ENCODE results near the gene PRRT2. TPM values are rescaled to one million over a fixed set of nuclear protein-coding genes. Genes with fewer than 3 reads are reported as not detected.
A peak's percentile ranks its signal among the peaks of the same experiment; 100 is the strongest.
"Not testable (repeated sequence)": the region's sequence is repeated elsewhere in the genome, so short reads cannot be mapped to it uniquely, and the experiment has no call there.

Gene PRRT2
- total RNA-seq = 1.8 and 2.0 TPM in 2 replicates

DNA sequence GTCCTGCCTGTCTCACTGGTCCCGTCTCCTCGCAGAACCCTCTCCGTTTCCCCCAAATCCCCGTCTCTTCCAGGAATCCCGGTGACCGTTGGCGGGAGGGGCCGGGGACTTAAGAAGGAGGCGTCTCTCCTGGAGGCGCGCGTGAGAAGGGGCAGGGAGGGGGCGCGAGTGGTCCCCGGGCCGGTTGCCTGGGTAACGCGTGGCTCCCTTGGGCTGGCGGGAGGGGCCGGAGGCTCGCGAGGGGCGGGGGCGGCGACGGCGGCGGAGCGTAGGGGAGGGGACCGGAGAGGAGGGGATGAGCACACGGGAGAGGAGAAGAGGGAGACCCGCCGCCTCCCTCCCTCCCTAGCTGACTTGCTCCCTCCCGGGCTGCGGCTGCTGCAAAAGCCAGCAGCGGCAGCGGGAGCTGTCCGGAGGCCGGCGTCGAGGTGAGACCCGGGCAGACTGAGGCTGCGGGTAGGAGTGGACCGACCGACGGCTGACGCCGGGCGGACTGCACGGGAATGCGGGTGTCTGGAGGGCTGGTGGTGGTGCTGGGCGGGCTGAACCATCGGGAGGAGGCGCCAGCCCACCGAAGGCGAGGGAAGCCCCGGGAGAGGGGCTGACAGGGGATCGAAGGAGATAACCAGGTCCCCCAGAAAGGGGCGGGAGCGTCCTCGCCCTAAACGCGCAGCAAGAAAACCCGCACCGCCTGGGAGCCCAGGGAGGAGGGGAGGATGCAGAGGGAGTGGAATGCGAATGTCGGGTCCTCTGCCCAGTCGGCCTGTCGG lies at the start of gene PRRT2:
Gene PRRT2, plus strand, starts transcription at position 298 of the 770 bp plus-strand sequence. CDS start 862 bp downstream, outside the sequence.
- no peaks in the 10 kb centered on the region for H3K9me3 Mint-ChIP-seq
- peaks cover 44% of the 10 kb centered on the region for H3K4me1 Mint-ChIP-seq (ENCODE audit: low read depth)
- no peak for DNase-seq (ENCODE audit: low spot score)
- H3K4me3 Mint-ChIP-seq (ENCODE audit: low read depth) = peak within 1 kb of the TSS; percentile 76
- H3K27ac Mint-ChIP-seq = peak within 1 kb of the TSS; percentile 61
- peaks cover 1% of the 10 kb centered on the region for H3K27me3 Mint-ChIP-seq (ENCODE audit: low read depth)
- intact Hi-C loops (cut with micrococcal nuclease) = no loop called here
- H3K36me3 Mint-ChIP-seq (ENCODE audit: low read depth) = peaks cover 43% of the 10 kb centered on the region

GRCh38 chr16:29763326-29763725 lies 48.7 kb upstream of the PRRT2 start:
- no peak for DNase-seq (ENCODE audit: low spot score)
- H3K4me3 Mint-ChIP-seq (ENCODE audit: low read depth) = no peak overlapping the region
- no peaks in the 10 kb centered on the region for H3K9me3 Mint-ChIP-seq
- H3K36me3 Mint-ChIP-seq (ENCODE audit: low read depth) = no peaks in the 10 kb centered on the region
- no peaks in the 10 kb centered on the region for H3K4me1 Mint-ChIP-seq (ENCODE audit: low read depth)
- peaks cover 2% of the 10 kb centered on the region for H3K27me3 Mint-ChIP-seq (ENCODE audit: low read depth)
- intact Hi-C loops (cut with micrococcal nuclease) = no loop called here
- H3K27ac Mint-ChIP-seq = no peak overlapping the region

DNA sequence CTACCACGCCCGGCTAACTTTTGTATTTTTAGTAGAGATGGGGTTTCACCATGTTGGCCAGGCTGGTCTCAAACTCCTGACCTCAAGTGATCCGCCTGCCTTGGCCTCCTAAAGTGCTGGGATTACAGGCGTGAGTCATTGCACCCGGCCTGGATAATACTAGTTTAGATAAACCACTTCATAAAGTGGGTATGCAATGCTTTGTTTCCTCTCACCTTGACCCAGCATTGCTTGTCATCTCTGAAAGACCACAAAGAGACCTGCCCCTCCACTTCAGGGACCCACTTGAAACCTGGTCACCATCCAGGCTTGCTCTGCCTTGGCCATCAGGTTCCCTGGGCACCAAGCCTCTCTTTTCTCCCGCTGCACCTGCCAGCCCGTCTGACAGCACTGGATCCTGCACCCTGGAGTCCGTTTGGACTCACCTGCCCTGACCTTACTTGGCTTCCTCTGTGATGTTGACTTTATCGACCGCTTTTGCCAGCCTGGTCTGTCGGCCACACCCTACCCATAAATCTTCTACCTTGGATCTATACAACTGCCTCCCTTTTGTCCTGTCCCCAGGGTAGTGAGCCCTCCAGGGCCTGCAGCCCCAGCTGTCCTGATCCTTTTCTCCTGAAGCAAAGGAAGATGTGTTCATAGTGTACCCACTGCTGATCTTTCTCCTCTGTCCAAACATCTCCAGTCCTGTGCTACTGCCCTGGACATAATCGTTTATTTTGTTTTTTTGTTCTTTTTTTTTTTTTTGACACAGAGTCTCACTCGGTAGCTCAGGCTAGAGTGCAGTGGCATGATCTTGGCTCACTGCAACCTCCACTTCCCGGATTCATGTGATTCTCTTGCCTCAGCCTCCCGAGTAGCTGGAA lies 46.6 kb upstream of the PRRT2 start:
- Mint-ChIP-seq H3K36me3 (ENCODE audit: low read depth) (no peaks in the 10 kb centered on the region), H3K27ac (no peak overlapping the region), H3K4me3 (ENCODE audit: low read depth) (no peak overlapping the region), H3K9me3 (no peaks in the 10 kb centered on the region), H3K4me1 (ENCODE audit: low read depth) (no peaks in the 10 kb centered on the region), H3K27me3 (ENCODE audit: low read depth) (peaks cover 2% of the 10 kb centered on the region)
- intact Hi-C loops (cut with micrococcal nuclease) = no loop called here
- no peak for DNase-seq (ENCODE audit: low spot score)

GRCh38 chr16:29766571-29766970 lies 45.4 kb upstream of the PRRT2 start:
- Mint-ChIP-seq H3K27ac (no peak overlapping the region), H3K4me1 (ENCODE audit: low read depth) (no peaks in the 10 kb centered on the region), H3K4me3 (ENCODE audit: low read depth) (no peak overlapping the region), H3K36me3 (ENCODE audit: low read depth) (no peaks in the 10 kb centered on the region), H3K9me3 (no peaks in the 10 kb centered on the region), H3K27me3 (ENCODE audit: low read depth) (peaks cover 2% of the 10 kb centered on the region)
- no peak for DNase-seq (ENCODE audit: low spot score)
- intact Hi-C loops (cut with micrococcal nuclease) = no loop called here

- H3K9me3 Mint-ChIP-seq = no peaks in the 10 kb centered on the region
- no peaks in the 10 kb centered on the region for H3K4me1 Mint-ChIP-seq (ENCODE audit: low read depth)
- intact Hi-C loops (cut with micrococcal nuclease) = no loop called here
- H3K4me3 Mint-ChIP-seq (ENCODE audit: low read depth) = no peak overlapping the region
- H3K27ac Mint-ChIP-seq = no peak overlapping the region
- no peak for DNase-seq (ENCODE audit: low spot score)
- peaks cover 2% of the 10 kb centered on the region for H3K27me3 Mint-ChIP-seq (ENCODE audit: low read depth)
- H3K36me3 Mint-ChIP-seq (ENCODE audit: low read depth) = no peaks in the 10 kb centered on the region
These were observed 44.9 kb upstream of the PRRT2 start for GRCh38 chr16:29767062-29767461.

- H3K4me3 Mint-ChIP-seq (ENCODE audit: low read depth) = no peak overlapping the region
- no peaks in the 10 kb centered on the region for H3K36me3 Mint-ChIP-seq (ENCODE audit: low read depth)
- H3K27ac Mint-ChIP-seq = no peak overlapping the region
- no peaks in the 10 kb centered on the region for H3K27me3 Mint-ChIP-seq (ENCODE audit: low read depth)
- H3K9me3 Mint-ChIP-seq = no peaks in the 10 kb centered on the region
- H3K4me1 Mint-ChIP-seq (ENCODE audit: low read depth) = no peaks in the 10 kb centered on the region
- DNase-seq (ENCODE audit: low spot score) = no peak
- intact Hi-C loops (cut with micrococcal nuclease) = no loop called here
These were observed 42.5 kb upstream of the PRRT2 start for GRCh38 chr16:29769507-29769906.

DNA sequence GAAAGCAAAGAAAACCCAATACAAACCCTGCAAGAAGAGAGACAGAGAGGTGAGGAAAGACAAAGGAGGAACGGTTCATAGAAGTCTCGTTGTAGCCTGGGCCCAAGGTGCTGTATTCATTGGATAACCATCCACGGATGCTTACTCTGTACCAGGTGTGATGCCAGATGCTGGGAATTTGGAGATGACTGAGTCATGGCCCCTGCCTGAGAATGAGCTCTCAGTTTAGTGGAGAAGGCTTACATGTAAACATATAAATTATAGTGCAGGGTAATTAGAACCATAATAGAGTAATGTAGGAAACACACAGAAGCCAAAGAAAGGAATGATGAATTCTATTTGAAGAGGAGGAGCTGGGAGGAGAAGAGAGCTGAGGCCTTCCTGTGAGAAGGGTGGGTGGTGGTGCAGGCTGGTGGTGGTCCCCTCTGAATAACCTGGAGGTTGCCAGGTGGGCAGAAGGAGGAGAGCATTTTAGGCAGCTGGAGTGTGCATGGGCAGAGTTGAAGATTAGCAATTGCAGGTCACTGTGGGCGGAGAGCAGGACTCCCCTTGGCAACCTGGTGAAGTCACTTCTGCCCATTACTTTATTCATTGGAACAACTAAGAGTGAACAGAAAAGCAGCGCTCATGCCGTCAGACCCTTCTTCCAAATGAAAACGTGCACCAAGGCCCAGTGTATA lies 41.6 kb upstream of the PRRT2 start:
- DNase-seq (ENCODE audit: low spot score) = no peak
- no peaks in the 10 kb centered on the region for H3K36me3 Mint-ChIP-seq (ENCODE audit: low read depth)
- H3K4me1 Mint-ChIP-seq (ENCODE audit: low read depth) = no peaks in the 10 kb centered on the region
- no peak overlapping the region for H3K27ac Mint-ChIP-seq
- no peaks in the 10 kb centered on the region for H3K9me3 Mint-ChIP-seq
- no peaks in the 10 kb centered on the region for H3K27me3 Mint-ChIP-seq (ENCODE audit: low read depth)
- intact Hi-C loops (cut with micrococcal nuclease) = no loop called here
- no peak overlapping the region for H3K4me3 Mint-ChIP-seq (ENCODE audit: low read depth)

GRCh38 chr16:29772330-29772729 lies 39.7 kb upstream of the PRRT2 start:
- H3K9me3 Mint-ChIP-seq; H3K36me3 Mint-ChIP-seq (ENCODE audit: low read depth); H3K27ac Mint-ChIP-seq; H3K27me3 Mint-ChIP-seq (ENCODE audit: low read depth); intact Hi-C loops (cut with micrococcal nuclease); DNase-seq (ENCODE audit: low spot score); H3K4me3 Mint-ChIP-seq (ENCODE audit: low read depth); H3K4me1 Mint-ChIP-seq (ENCODE audit: low read depth): not testable (repeated sequence)

- Mint-ChIP-seq H3K27ac (no peak overlapping the region), H3K4me3 (ENCODE audit: low read depth) (no peak overlapping the region)
These were observed 37.3 kb upstream of the PRRT2 start for GRCh38 chr16:29774730-29775129.

GRCh38 chr16:29775742-29776408 lies 36.1 kb upstream of the PRRT2 start:
- Mint-ChIP-seq H3K4me3 (ENCODE audit: low read depth) (no peak overlapping the region), H3K27ac (no peak overlapping the region), H3K9me3 (no peaks in the 10 kb centered on the region), H3K4me1 (ENCODE audit: low read depth) (no peaks in the 10 kb centered on the region), H3K36me3 (ENCODE audit: low read depth) (no peaks in the 10 kb centered on the region), H3K27me3 (ENCODE audit: low read depth) (peaks cover 8% of the 10 kb centered on the region)
- intact Hi-C loops (cut with micrococcal nuclease) = no loop called here
- DNase-seq (ENCODE audit: low spot score) = no peak

More at GRCh38 chr16:29774730-29775129, 37.3 kb upstream of the PRRT2 start:
- Mint-ChIP-seq H3K4me1 (ENCODE audit: low read depth) (no peaks in the 10 kb centered on the region), H3K9me3 (no peaks in the 10 kb centered on the region), H3K36me3 (ENCODE audit: low read depth) (no peaks in the 10 kb centered on the region), H3K27me3 (ENCODE audit: low read depth) (peaks cover 8% of the 10 kb centered on the region)
- intact Hi-C loops (cut with micrococcal nuclease) = no loop called here
- no peak for DNase-seq (ENCODE audit: low spot score)

DNA sequence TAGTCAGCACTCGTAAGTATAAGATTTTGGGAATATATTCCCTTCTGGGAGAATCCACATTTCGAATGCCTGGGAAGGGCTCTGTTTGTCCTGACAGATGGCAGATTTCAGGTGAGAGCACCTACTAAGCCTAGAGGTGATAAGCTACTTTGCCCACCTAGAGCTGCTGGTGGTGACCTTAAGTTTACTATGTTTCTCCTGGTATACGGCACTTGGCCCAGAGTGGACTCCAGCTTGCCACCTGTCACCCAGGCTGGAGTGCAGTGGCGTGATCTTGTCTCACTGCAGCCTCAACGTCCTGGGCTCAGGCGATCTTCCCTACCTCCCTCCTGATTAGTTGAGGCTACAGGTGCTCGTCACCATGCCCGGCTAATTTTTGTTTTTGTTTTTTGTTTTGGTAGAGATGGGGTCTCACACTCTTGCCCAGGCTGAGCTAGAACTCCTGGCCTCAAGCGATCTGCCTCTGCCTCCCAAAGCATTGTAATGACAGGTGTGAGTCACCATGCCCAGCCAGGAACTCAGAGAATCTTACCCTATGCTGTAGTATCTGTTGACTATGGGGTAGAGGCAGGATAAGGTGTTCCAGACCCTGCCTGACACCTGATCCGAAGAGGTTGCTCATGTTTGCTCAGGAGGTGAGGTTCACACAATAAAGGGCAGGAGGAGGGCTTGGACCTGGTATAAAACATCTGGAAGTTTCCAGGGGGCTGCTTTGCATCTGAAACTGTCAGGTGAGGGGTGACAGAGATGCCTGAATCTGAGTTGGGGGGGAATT lies 34.2 kb upstream of the PRRT2 start, which contains the start of gene ZG16:
Gene ZG16, plus strand, starts transcription at position 681 of the 775 bp plus-strand sequence. CDS start 1,011 bp downstream, outside the sequence.
- Mint-ChIP-seq H3K9me3 (no peaks in the 10 kb centered on the region), H3K36me3 (ENCODE audit: low read depth) (no peaks in the 10 kb centered on the region), H3K4me1 (ENCODE audit: low read depth) (no peaks in the 10 kb centered on the region), H3K4me3 (ENCODE audit: low read depth) (no peak within 1 kb of the TSS), H3K27me3 (ENCODE audit: low read depth) (peaks cover 8% of the 10 kb centered on the region), H3K27ac (no peak within 1 kb of the TSS)
- intact Hi-C loops (cut with micrococcal nuclease) = no loop called here
- no peak for DNase-seq (ENCODE audit: low spot score)

DNA sequence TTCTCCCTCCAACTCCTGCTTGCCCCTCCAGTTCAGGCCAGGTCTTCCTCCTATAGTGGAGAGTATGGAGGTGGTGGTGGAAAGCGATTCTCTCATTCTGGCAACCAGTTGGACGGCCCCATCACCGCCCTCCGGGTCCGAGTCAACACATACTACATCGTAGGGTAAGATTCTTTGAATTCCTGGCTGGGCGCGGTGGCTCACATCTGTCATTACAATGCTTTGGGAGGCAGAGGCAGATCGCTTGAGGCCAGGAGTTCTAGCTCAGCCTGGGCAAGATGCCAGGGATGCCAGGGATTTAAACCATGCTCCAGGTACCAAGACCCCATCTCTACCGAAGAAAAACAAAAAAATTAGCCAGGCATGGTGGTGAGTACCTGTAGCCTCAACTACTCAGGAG lies 32.5 kb upstream of the PRRT2 start:
- Mint-ChIP-seq H3K9me3 (no peaks in the 10 kb centered on the region), H3K36me3 (ENCODE audit: low read depth) (no peaks in the 10 kb centered on the region), H3K27ac (no peak overlapping the region), H3K27me3 (ENCODE audit: low read depth) (peaks cover 8% of the 10 kb centered on the region), H3K4me3 (ENCODE audit: low read depth) (no peak overlapping the region), H3K4me1 (ENCODE audit: low read depth) (peaks cover 9% of the 10 kb centered on the region)
- intact Hi-C loops (cut with micrococcal nuclease) = no loop called here
- DNase-seq (ENCODE audit: low spot score) = no peak
